ENCODE results near the gene E2F7.

The E2F7 gene

DNA sequence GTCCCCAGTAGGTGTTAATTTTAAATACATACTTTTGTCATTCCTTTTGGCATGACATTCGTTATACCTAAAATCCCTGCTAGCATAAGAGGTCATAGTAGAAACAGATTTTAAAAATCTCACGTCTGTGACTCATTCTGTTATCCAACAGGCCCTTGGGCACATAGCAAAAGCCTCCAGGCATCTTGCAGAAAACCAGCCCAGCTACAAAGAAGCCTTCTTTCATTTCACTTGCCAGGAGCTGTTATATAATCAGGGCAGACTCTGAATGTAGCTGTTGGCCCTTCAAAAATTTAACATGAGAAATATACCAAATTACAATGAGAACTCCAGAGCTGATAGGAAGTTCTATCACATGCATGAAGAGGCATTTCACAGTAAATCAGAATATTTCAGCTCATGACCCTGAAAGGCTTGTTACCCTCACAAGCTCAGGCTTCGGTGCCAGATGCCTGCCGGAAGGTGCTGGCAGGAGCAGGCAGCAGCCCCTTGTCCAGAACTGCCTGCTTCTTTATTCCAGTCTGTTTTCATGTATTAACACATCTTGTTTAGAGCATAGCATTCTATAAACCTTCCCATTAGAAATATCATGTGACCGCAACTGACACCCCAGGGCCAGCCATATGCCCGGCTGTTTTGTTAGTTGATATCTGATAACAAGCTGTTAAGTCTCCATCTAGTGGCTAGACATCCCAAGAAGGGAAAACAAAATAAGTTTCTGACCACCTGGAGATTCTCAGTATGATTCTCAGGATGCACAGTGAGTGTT is 17.8 kb downstream of the E2F7 start (continued):
- TF ChIP-seq, protein P1, sequence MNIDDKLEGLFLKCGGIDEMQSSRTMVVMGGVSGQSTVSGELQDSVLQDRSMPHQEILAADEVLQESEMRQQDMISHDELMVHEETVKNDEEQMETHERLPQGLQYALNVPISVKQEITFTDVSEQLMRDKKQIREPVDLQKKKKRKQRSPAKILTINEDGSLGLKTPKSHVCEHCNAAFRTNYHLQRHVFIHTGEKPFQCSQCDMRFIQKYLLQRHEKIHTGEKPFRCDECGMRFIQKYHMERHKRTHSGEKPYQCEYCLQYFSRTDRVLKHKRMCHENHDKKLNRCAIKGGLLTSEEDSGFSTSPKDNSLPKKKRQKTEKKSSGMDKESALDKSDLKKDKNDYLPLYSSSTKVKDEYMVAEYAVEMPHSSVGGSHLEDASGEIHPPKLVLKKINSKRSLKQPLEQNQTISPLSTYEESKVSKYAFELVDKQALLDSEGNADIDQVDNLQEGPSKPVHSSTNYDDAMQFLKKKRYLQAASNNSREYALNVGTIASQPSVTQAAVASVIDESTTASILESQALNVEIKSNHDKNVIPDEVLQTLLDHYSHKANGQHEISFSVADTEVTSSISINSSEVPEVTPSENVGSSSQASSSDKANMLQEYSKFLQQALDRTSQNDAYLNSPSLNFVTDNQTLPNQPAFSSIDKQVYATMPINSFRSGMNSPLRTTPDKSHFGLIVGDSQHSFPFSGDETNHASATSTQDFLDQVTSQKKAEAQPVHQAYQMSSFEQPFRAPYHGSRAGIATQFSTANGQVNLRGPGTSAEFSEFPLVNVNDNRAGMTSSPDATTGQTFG (tag by site-specific recombination; IDR thresholded peaks at IDR 0.05; ENCODE audit: borderline replicate concordance), result no peak
- TF ChIP-seq ZNF658 (tag by site-specific recombination; IDR thresholded peaks at IDR 0.05) (no peak), ZNF792 (tag by site-specific recombination; IDR thresholded peaks at IDR 0.05) (no peak), ZBTB21 (tag by site-specific recombination; IDR thresholded peaks at IDR 0.05) (no peak), ZNF266 (tag by site-specific recombination; IDR thresholded peaks at IDR 0.05; ENCODE audit: low read depth) (no peak), ZBTB48 (tag by site-specific recombination; IDR thresholded peaks at IDR 0.05) (no peak), ZNF701 (tag by site-specific recombination; IDR thresholded peaks at IDR 0.05) (no peak)
- TF ChIP-seq, protein P2, sequence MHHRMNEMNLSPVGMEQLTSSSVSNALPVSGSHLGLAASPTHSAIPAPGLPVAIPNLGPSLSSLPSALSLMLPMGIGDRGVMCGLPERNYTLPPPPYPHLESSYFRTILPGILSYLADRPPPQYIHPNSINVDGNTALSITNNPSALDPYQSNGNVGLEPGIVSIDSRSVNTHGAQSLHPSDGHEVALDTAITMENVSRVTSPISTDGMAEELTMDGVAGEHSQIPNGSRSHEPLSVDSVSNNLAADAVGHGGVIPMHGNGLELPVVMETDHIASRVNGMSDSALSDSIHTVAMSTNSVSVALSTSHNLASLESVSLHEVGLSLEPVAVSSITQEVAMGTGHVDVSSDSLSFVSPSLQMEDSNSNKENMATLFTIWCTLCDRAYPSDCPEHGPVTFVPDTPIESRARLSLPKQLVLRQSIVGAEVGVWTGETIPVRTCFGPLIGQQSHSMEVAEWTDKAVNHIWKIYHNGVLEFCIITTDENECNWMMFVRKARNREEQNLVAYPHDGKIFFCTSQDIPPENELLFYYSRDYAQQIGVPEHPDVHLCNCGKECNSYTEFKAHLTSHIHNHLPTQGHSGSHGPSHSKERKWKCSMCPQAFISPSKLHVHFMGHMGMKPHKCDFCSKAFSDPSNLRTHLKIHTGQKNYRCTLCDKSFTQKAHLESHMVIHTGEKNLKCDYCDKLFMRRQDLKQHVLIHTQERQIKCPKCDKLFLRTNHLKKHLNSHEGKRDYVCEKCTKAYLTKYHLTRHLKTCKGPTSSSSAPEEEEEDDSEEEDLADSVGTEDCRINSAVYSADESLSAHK (tag by site-specific recombination; IDR thresholded peaks at IDR 0.05), result no peak
- TF ChIP-seq, protein P3, sequence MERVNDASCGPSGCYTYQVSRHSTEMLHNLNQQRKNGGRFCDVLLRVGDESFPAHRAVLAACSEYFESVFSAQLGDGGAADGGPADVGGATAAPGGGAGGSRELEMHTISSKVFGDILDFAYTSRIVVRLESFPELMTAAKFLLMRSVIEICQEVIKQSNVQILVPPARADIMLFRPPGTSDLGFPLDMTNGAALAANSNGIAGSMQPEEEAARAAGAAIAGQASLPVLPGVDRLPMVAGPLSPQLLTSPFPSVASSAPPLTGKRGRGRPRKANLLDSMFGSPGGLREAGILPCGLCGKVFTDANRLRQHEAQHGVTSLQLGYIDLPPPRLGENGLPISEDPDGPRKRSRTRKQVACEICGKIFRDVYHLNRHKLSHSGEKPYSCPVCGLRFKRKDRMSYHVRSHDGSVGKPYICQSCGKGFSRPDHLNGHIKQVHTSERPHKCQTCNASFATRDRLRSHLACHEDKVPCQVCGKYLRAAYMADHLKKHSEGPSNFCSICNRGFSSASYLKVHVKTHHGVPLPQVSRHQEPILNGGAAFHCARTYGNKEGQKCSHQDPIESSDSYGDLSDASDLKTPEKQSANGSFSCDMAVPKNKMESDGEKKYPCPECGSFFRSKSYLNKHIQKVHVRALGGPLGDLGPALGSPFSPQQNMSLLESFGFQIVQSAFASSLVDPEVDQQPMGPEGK (tag by site-specific recombination; IDR thresholded peaks at IDR 0.05), result no peak

DNA sequence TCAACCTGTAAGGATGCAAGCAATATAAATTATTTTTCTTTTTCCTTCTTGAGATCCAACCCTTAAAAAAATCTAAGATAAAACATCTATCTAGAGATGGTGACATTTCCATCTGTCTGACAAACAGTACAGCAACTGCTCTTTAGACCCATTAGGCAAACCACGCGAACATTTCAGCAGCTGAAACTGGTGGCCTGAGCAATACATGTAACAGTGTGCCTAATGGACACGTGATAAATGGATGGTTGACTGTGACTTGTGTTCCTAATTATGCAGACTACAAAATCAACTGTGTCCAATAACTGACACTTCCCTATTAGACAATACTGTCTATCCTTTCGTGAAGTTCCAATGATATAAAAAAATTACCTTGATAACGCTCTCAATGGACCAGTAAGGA is 18.9 kb downstream of the E2F7 start:
- Histone ChIP-seq H3K4me3 (ENCODE audit: low read depth, low read length) (no peak overlapping the region), H3K9me3 (ENCODE audit: control insufficient read depth, insufficient read depth, low read depth, low read length) (no peaks in the 10 kb centered on the region), H3K4me1 (ENCODE audit: control insufficient read depth, insufficient read depth, low read length) (no peaks in the 10 kb centered on the region), H3K36me3 (ENCODE audit: control insufficient read depth in 2 of 2, insufficient read depth in 1 of 2, low read length in 2 of 2) (peaks cover 48 to 89% of the 10 kb centered on the region in 2 experiments), H3K27ac (ENCODE audit: extremely low read depth, low read depth, low read length) (no peak overlapping the region)
- TF ChIP-seq ZNF433 (tag by site-specific recombination; IDR thresholded peaks at IDR 0.05; ENCODE audit: low read depth) (no peak), RBAK (tag by site-specific recombination; IDR thresholded peaks at IDR 0.05) (no peak), ZNF558 (tag by site-specific recombination; IDR thresholded peaks at IDR 0.05) (no peak), ZFP41 (tag by site-specific recombination; IDR thresholded peaks at IDR 0.05; ENCODE audit: borderline replicate concordance) (no peak), GLIS2 (tag by site-specific recombination; IDR thresholded peaks at IDR 0.05) (no peak), ZNF623 (tag by site-specific recombination; IDR thresholded peaks at IDR 0.05) (no peak), ZIC2 (tag by site-specific recombination; IDR thresholded peaks at IDR 0.05) (no peak), ZBTB7A (tag by site-specific recombination; IDR thresholded peaks at IDR 0.05; ENCODE audit: low read depth) (no peak), ZNF48 (tag by site-specific recombination; IDR thresholded peaks at IDR 0.05) (no peak), ZNF670 (tag by site-specific recombination; IDR thresholded peaks at IDR 0.05; ENCODE audit: low read depth) (no peak), ZNF514 (tag by site-specific recombination; IDR thresholded peaks at IDR 0.05) (no peak), ZNF654 (tag by site-specific recombination; IDR thresholded peaks at IDR 0.05; ENCODE audit: low read depth) (no peak), BCL11B (tag by site-specific recombination; IDR thresholded peaks at IDR 0.05; ENCODE audit: low read depth) (no peak), KLF8 (tag by site-specific recombination; IDR thresholded peaks at IDR 0.05) (no peak), EGR2 (tag by site-specific recombination; IDR thresholded peaks at IDR 0.05; ENCODE audit: low read depth) (no peak), ZNF23 (tag by site-specific recombination; IDR thresholded peaks at IDR 0.05; ENCODE audit: borderline replicate concordance) (no peak), ZNF202 (tag by site-specific recombination; IDR thresholded peaks at IDR 0.05; ENCODE audit: borderline replicate concordance) (no peak), ZNF24 (tag by site-specific recombination; IDR thresholded peaks at IDR 0.05) (no peak), ZNF629 (tag by site-specific recombination; IDR thresholded peaks at IDR 0.05) (no peak)
- ChIA-PET CTCF (interaction anchor here (1.3 kb wide), 1 partner anchor 278 kb away, joined by 3 read pairs; no protein-coding TSS in a partner anchor), POLR2A (no interaction called here)
